KMS-11 (cell line): ENCODE measurements around the gene CD28.

Experiments
- H2AFZ ChIP-seq: fragments of 200-600 bp; sonication (generic); 2 replicates; pipeline ENCODE4 v1.6.1; 2016; ENCODE audit warnings: antibody characterized with exemption, mixed run types, low read depth
- H3K27ac ChIP-seq: fragments of 200-600 bp; sonication (generic); 2 replicates; pipeline ENCODE4 v1.6.1; 2016; ENCODE audit warnings: mild to moderate bottlenecking, mixed run types
- H3K27me3 ChIP-seq: fragments of 200-600 bp; sonication (generic); 2 replicates; pipeline ENCODE4 v1.6.1; 2017; ENCODE audit warnings: mild to moderate bottlenecking, low read depth, mixed run types, moderate library complexity; ENCODE audit not compliant: insufficient read depth
- H3K36me3 ChIP-seq: fragments of 200-600 bp; sonication (generic); 2 replicates; pipeline ENCODE4 v1.6.1; 2017; ENCODE audit warnings: mild to moderate bottlenecking, mixed run types; ENCODE audit not compliant: insufficient read depth
- H3K4me1 ChIP-seq: fragments of 200-600 bp; sonication (generic); 2 replicates; pipeline ENCODE4 v1.6.1; 2016; ENCODE audit warnings: mild to moderate bottlenecking, low read depth, mixed run types; ENCODE audit not compliant: poor library complexity, severe bottlenecking
- H3K4me2 ChIP-seq: fragments of 200-600 bp; sonication (generic); 2 replicates; pipeline ENCODE4 v1.7.0; 2016; ENCODE audit warnings: mild to moderate bottlenecking, mixed run types
- H3K4me3 ChIP-seq: fragments of 200-600 bp; sonication (generic); IDR thresholded peaks from 2 replicates; pipeline ENCODE4 v1.6.1; 2017; ENCODE audit warnings: low read depth, low read length, mixed read lengths; ENCODE audit not compliant: insufficient read depth
- H3K79me2 ChIP-seq: fragments of 200-600 bp; sonication (generic); 2 replicates; pipeline ENCODE4 v1.6.1; 2016; ENCODE audit warnings: low read depth, mixed run types; ENCODE audit not compliant: insufficient read depth
- H3K9ac ChIP-seq: fragments of 200-600 bp; sonication (generic); 2 replicates; pipeline ENCODE4 v1.6.1; 2016; ENCODE audit warnings: mild to moderate bottlenecking, mixed run types
- H4K20me1 ChIP-seq: fragments of 200-600 bp; sonication (generic); 2 replicates; pipeline ENCODE4 v1.6.1; 2016; ENCODE audit warnings: mild to moderate bottlenecking, mixed run types; ENCODE audit not compliant: insufficient read depth
- TF ChIP-seq, protein P1 (sequence below): fragments of 200-600 bp; sonication (generic); conservative IDR thresholded peaks from 2 replicates; pipeline ENCODE4 v1.6.1; 2017; ENCODE audit warnings: low read depth, mild to moderate bottlenecking, antibody characterized with exemption, low read length, moderate library complexity, mixed read lengths

CD28 gene

DNA sequence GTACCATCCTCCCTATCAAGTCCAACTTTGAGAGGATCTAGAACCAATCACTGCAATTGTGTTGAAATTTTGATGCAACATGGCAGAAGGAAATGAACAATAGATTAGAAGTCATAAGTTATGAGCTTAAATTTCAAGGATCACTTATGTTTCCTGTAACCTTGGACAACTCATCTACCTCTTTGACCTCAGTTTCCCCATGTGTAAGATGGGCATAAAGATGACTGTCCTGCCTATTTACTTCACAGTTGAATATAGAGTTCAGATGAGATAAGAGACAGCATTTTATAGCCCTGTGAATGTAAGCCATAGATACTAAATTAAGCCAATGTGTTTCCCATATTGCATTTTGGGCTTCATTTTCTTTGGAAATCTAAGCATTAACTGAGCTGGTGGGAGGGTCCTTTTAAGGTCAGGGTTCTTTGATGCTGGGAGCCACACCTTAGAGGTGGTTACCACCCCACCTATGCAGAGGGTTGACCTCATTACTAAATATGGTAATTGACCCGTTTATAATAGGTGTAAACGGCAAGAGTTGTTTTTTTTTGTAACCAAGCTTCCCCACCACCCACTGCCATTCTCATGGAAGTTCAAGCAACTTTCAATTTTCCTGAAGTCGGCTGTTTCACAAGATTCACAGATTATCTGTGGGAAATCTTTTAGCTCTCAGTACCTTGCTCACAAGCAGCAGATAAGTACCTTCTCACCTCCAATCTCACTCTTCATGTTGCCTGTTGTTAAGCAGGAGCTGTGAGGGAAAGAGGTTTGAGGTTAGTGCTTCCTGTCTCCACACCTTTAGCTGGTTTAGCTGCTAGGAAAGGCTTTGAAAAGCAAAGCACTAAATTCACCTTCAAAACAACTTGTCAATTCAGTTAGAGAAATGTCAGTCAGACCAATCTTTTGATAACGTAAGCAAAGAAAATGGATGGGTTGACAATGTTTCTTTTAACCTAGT, 13.3 kb downstream of the CD28 start:
- H2AFZ ChIP-seq, result no peak overlapping the region
- no peaks in the 10 kb centered on the region for H3K27me3 ChIP-seq
- peaks cover 79% of the 10 kb centered on the region for H3K79me2 ChIP-seq
- H3K4me1 ChIP-seq, result peaks cover 62% of the 10 kb centered on the region
- no peaks in the 10 kb centered on the region for H3K36me3 ChIP-seq
- H4K20me1 ChIP-seq, result no peaks in the 10 kb centered on the region
- no peak overlapping the region for H3K4me2 ChIP-seq
- no peak overlapping the region for H3K27ac ChIP-seq
- H3K4me3 ChIP-seq, result no peak overlapping the region
- TF ChIP-seq, protein P1, sequence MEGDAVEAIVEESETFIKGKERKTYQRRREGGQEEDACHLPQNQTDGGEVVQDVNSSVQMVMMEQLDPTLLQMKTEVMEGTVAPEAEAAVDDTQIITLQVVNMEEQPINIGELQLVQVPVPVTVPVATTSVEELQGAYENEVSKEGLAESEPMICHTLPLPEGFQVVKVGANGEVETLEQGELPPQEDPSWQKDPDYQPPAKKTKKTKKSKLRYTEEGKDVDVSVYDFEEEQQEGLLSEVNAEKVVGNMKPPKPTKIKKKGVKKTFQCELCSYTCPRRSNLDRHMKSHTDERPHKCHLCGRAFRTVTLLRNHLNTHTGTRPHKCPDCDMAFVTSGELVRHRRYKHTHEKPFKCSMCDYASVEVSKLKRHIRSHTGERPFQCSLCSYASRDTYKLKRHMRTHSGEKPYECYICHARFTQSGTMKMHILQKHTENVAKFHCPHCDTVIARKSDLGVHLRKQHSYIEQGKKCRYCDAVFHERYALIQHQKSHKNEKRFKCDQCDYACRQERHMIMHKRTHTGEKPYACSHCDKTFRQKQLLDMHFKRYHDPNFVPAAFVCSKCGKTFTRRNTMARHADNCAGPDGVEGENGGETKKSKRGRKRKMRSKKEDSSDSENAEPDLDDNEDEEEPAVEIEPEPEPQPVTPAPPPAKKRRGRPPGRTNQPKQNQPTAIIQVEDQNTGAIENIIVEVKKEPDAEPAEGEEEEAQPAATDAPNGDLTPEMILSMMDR, result no peak
- no peak overlapping the region for H3K9ac ChIP-seq

DNA sequence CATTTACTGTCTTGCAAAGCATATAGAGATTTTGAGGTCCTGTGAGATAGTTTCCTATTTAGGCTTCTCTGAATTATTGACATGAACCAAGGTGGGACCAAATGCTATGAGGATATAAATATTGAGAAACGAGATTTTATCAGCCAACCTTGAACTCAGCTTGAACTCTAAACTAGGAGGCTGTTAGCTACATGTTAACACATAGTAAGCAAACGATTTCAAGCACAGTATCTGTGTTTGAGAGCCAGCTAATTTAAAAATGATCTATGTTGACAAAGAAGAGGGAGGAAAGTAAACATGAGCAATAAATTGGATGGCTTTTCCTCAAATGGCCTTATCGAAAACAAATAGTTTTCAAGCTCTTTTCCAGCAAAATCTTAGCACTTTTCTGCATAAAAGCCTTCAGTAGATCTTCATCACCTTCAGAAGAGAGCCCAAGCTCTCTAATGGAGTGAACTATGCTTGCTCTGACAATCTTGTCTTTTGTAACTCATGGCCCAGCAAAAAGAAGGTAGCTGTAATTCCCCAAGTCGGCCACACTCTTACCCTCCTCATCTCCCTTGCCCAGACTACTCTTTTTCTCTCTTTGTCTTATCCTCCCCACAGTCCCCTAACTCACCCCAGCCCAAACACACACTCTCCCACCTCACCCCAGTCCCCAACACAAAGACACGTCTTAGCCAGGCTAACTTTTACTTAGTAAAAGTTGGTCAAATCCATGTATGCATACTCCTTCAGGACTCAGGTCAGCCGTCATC, 14.7 kb downstream of the CD28 start:
- Histone ChIP-seq H3K79me2 (peaks cover 67% of the 10 kb centered on the region), H3K27me3 (no peaks in the 10 kb centered on the region), H3K4me3 (no peak overlapping the region), H3K9ac (no peak overlapping the region), H2AFZ (no peak overlapping the region), H3K36me3 (no peaks in the 10 kb centered on the region), H4K20me1 (no peaks in the 10 kb centered on the region), H3K27ac (no peak overlapping the region), H3K4me2 (no peak overlapping the region), H3K4me1 (peaks cover 48% of the 10 kb centered on the region)
- TF ChIP-seq, protein P1, result no peak

DNA sequence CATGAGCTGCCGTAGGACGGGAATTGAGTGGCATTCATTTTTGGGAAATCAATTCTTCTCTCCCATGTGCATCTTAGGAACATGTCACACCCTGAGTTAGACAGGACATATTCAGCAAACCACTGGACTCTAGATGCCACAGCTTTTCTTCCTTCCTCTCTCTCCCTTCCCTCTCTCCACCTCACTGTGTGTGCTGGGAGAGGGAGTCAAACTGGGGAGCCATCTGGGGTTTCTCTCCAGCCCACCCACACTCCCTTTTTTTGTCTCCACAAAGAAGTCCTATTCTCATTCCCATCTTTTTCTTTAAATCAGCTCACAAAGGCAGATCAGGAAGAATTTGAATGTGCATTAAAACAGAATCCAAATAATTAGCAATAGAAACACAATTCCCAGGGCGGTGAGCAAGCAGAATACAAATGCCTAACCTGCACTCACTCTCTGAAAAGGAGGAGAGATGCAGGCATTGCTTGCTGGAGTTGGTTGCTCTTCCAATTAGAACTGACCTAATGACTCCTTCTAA, 15.4 kb downstream of the CD28 start:
- H4K20me1 ChIP-seq, result no peaks in the 10 kb centered on the region
- no peak overlapping the region for H3K4me3 ChIP-seq
- H2AFZ ChIP-seq, result no peak overlapping the region
- H3K79me2 ChIP-seq, result peaks cover 59% of the 10 kb centered on the region
- H3K27ac ChIP-seq, result no peak overlapping the region
- no peaks in the 10 kb centered on the region for H3K36me3 ChIP-seq
- H3K9ac ChIP-seq, result no peak overlapping the region
- H3K4me2 ChIP-seq, result no peak overlapping the region
- H3K27me3 ChIP-seq, result no peaks in the 10 kb centered on the region
- TF ChIP-seq, protein P1, result no peak
- peaks cover 41% of the 10 kb centered on the region for H3K4me1 ChIP-seq

DNA sequence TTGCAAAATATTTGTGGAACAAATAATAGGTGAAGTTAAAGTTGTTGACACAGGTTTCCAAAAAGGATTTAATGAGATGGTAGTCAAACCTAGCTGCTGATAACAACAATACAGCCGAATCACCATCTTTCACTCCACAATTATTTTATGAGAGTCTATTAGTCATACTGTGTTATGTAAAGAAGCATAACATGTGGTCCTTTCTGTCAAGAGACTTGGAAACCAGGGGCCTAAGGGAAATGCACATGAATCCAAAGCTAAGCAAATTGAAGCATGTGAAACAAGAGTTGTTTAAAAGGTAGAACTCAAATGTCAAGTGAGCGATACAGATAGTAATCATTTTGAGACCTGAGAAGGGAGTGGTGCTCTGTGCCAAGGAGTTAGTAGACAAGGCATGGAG, 16.0 kb downstream of the CD28 start:
- Histone ChIP-seq H4K20me1 (no peaks in the 10 kb centered on the region), H3K9ac (no peak overlapping the region), H3K27ac (no peak overlapping the region), H3K4me1 (peaks cover 35% of the 10 kb centered on the region), H2AFZ (no peak overlapping the region), H3K4me2 (no peak overlapping the region), H3K4me3 (no peak overlapping the region), H3K27me3 (no peaks in the 10 kb centered on the region), H3K36me3 (no peaks in the 10 kb centered on the region), H3K79me2 (peaks cover 54% of the 10 kb centered on the region)
- TF ChIP-seq, protein P1, result no peak
